Skeletal muscle cell (primary cell): ENCODE results near the gene ADAT2.

Experiments
- DNase-seq: peaks from one replicate; pipeline ENCODE4 v3.0.0-alpha.2; 2010; ENCODE audit warnings: low read depth
- H3K4me3 ChIP-seq: 2 replicates; pipeline ENCODE4 v1.5.1; 2011; ENCODE audit warnings: low read depth, mild to moderate bottlenecking, control low read depth, low read length, moderate library complexity

Gene ADAT2

GRCh38 chr6:143400258-143401067 lies 50.0 kb downstream of the ADAT2 start:
- H3K4me3 ChIP-seq = no peak overlapping the region
- DNase-seq = no peak

- DNase-seq = no peak
- no peak overlapping the region for H3K4me3 ChIP-seq
These were observed 50.7 kb downstream of the ADAT2 start for GRCh38 chr6:143399775-143400174.

DNA sequence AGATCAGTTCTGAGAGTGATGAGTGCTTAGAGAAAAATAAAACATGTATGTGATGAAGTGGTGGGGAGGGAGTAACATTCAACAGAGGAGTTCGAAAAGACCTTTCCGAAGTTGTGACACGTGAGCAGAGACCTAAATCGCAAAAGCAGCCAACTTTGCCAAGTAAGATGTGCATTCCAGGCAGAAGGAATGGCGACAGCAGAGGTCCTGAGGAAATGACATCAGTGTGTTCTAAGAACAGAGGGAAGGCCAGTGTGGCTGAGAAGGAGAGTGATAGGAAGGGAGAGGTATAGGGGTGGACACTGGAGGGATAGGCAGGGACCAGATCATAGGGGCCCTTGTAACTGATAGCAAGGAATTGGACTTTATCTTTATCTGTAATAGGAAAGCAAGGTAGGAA lies 51.3 kb downstream of the ADAT2 start:
- no peak overlapping the region for H3K4me3 ChIP-seq
- no peak for DNase-seq

- no peak for DNase-seq
- H3K4me3 ChIP-seq = no peak overlapping the region
These were observed 53.0 kb downstream of the ADAT2 start for GRCh38 chr6:143397227-143398222.

DNA sequence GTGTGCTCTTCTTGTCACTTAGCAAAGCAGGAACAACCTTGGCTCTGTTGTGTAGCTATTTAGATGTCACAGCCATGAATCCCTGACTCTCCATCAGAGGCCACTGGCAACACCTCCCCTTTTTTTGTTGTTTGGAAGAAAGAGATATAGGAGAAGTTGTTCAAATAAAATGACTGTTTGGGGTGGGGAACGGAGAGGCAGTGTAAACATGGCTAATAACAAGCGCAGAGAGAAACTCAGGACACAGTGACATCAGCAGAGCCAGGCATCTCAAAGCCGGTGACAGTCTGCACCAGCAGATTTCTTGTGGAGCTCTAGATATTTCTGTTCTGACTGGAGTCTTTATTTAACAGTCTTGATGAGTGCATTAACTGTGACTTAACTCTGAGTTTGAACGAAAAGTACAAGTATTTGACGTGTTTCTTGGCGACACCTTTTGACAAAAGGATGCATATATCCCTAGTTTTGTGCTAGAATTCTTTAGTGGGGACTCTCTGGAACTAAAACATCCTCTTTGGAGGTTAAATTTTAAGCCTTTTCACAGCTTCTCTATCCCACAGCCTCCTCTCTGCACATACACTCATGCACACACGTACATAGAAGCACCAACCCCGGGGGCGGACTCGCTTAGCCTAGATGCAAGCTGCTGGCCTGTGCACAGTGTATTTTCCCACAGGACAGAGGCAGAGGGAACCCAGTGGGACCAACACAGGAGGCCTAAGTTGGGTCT lies 53.8 kb downstream of the ADAT2 start:
- DNase-seq = no peak
- no peak overlapping the region for H3K4me3 ChIP-seq

DNA sequence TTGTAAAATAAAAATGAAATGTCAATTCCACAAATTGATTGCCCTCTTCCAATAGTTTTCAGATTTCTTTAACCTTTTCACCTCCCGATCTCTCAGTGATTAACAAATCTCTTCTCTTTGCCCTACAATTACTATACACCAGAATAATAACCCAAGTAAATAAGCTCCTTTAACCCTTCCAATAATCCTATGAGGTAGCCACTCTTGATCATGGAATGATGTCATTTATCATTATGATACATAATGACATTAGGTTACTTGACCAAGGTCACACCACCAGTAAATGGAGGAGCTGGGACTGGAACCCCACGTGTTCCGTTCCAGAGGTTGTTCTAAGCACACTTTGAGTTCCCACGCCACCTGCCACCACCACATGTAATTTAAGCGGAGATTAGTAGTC lies 54.8 kb downstream of the ADAT2 start:
- H3K4me3 ChIP-seq = no peak overlapping the region
- no peak for DNase-seq

- no peak for DNase-seq
- H3K4me3 ChIP-seq = no peak overlapping the region
These were observed 56.1 kb downstream of the ADAT2 start for GRCh38 chr6:143394389-143394788.

- H3K4me3 ChIP-seq = no peak overlapping the region
- DNase-seq = no peak
These were observed 60.2 kb downstream of the ADAT2 start for GRCh38 chr6:143390278-143390677.

GRCh38 chr6:143385636-143386035 lies 64.9 kb downstream of the ADAT2 start:
- DNase-seq = no peak

GRCh38 chr6:143376861-143377260 lies 73.6 kb downstream of the ADAT2 start:
- DNase-seq = no peak
- H3K4me3 ChIP-seq = no peak overlapping the region

More at GRCh38 chr6:143385636-143386035, 64.9 kb downstream of the ADAT2 start:
- H3K4me3 ChIP-seq = no peak overlapping the region

GRCh38 chr6:143376375-143376774 lies 74.1 kb downstream of the ADAT2 start:
- DNase-seq = no peak
- H3K4me3 ChIP-seq = no peak overlapping the region

DNA sequence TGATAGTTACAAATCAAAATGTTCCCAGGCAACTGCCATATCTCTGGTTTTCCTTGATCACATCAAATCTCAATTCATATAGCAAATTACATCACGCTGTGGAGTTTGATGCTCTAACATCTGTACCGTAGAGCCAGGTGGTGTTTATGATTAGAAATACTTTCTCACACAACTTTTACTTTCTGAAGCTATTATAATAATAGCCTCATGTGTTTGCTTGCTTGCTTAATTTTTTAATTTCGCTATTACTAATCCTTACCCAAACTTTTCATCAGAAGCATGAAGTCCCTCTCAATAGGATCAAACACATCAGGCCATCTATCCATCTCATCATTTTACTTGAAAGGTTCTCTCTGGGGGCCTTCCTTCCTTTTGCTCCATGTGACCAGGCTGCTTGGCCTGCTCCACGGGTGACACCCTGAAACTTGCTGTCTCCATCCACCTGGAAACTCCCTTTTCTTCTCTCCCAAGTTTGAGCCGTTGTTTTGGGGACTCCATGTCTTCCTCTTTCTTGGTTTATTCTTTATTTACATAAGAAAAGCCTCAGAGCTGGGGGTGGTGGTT lies 75.4 kb downstream of the ADAT2 start:
- H3K4me3 ChIP-seq = no peak overlapping the region
- no peak for DNase-seq

DNA sequence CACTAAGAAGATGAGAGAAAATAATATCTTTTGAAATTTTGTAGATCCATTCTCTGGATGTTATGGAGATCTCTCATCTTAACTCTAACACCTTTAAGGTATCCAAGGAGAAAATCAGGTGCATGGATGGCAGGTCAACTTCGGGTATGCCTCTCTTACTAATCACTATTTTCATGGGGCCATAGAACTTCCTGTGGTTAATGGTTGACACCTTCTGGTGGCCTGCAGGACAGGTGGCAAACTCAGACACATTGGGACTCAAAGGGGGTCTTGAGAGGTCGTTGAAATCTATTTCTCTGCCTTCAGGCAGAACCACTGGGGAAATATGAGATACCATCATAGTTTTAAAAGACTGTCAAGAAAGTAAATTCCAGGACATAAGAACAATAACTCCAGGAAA lies 76.5 kb downstream of the ADAT2 start:
- no peak for DNase-seq
- H3K4me3 ChIP-seq = no peak overlapping the region
